ENCODE measurements around the gene PEX13. TPM values are rescaled to one million over a fixed set of nuclear protein-coding genes. Genes with fewer than 3 reads are reported as not detected.
"Not testable (repeated sequence)": the region's sequence is repeated elsewhere in the genome, so short reads cannot be mapped to it uniquely, and the experiment has no call there.

The PEX13 gene, protein sequence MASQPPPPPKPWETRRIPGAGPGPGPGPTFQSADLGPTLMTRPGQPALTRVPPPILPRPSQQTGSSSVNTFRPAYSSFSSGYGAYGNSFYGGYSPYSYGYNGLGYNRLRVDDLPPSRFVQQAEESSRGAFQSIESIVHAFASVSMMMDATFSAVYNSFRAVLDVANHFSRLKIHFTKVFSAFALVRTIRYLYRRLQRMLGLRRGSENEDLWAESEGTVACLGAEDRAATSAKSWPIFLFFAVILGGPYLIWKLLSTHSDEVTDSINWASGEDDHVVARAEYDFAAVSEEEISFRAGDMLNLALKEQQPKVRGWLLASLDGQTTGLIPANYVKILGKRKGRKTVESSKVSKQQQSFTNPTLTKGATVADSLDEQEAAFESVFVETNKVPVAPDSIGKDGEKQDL
- 22.3 TPM for total RNA-seq

DNA sequence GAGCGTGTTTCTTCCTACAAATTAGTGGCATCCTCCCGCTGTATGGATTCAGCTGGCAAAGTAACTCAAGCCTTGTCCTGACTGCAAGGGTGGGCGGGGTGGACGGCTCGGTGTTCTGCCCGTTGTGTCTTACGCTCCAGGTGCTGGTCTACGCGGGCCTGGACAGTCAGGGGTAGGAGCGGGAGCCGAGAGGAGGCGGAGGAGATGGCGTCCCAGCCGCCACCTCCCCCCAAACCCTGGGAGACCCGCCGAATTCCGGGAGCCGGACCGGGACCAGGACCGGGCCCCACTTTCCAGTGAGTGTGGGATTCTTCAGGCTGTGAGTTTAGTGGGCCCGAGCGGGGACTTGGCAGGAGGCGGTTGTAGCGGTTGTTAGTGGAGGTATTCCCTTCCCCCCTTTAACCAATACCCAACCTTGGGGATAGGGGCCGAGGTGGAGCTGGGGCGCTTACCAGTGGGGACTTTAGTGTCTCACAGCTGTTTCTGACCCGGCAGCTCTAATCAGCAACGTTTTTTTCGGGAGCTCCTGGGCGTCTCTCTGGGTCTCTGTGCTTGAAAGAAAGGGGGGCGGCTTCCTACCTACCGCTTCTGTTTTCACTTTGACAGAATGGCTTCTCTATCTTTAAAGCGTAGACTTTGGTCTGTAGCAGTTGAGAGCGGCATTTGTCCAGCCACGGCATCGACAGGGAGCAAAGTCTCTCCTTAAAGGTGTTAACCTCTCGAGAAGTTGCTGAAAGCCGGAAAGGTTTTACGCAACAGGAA is at the start of gene PEX13, which contains the start of gene PUS10:
Gene PEX13, plus strand, starts transcription at position 165 of the 762 bp plus-strand sequence. Its CDS starts 40 bp downstream, at position 205.
Gene PUS10, minus strand, starts transcription at position 700 of the 762 bp plus-strand sequence. CDS start 6,365 bp downstream, outside the sequence.
- DNase-seq (ENCODE audit: low spot score) = peak; percentile 87
- ATAC-seq = peak; percentile 90

DNA sequence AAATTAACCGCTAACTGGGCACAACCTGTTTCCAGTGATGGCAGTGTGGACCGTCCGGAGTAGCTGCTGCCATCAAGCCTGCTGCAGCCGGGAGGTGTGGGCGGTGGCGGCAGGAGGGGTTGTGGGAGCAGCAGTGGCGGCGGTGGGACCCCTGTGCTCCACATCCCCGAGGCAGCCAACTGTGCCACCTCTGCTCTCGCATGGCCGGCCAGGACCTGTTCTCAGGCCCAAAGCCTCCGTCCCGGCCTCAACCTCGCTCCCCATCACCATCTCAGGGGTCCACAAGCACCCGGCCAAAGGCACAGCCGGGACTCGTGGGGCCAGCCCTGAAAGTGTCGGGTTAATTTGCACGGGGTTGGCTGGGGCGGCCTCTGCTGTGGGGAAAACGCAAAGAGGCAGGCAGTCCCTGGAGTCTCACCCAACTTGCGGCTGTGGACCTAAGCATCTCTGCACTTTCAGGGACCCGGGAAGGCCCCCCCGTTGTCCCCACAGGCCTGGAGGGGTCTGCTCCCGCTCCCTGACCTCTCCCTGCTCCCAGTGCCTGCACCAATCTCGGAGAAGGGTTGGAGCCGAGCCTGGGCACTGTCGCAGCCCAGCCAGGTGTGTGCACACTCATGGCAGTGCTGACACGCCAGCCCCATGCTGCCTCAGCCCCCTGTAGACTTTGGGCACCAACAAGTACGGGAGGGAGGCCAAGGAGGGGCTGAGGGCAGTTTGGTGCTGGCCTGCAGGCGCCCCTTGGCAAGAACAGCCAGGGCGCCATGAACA is 44.4 kb upstream of the PEX13 start:
- DNase-seq (ENCODE audit: low spot score) = no peak
- ATAC-seq = no peak

DNA sequence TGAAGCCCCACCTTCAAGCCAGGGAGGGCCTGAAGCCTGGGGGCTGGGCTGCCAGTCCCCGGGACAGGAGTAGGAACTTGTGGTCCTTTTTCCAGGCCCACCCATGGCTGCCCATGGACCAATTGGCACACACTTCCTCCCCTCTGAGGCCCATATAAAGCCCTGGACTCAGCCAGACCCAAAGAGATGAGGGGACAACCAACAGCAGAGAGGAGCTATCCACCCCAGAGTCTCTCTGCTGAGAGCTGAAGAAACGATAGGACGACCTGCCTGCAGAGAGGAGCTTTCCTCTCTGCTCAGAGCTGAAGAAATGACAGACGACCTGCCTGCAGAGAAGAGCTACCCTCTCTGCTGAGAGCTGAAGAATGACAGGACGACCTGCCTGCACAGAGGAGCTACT is 43.8 kb upstream of the PEX13 start:
- ATAC-seq = no peak
- no peak for DNase-seq (ENCODE audit: low spot score)

DNA sequence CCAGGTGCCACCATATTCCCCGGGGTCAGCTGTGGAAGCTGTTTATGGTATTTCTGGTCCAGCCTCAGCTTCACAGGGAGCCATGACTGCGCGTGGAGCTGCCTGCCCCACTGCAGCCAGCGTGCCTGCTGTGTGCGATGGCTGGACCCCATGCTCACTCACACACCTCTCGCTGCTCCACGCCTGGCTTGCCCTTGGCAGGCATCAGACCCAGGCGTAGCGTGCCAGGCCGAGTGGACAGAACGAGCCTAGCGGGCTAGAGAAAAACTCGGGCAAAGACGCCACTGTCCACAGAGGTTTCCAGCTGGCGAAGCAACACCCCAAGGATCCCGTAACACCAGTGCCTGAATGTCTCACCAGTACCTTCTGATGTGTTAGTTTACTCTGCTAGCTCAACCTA is 42.9 kb upstream of the PEX13 start:
- ATAC-seq = no peak

DNA sequence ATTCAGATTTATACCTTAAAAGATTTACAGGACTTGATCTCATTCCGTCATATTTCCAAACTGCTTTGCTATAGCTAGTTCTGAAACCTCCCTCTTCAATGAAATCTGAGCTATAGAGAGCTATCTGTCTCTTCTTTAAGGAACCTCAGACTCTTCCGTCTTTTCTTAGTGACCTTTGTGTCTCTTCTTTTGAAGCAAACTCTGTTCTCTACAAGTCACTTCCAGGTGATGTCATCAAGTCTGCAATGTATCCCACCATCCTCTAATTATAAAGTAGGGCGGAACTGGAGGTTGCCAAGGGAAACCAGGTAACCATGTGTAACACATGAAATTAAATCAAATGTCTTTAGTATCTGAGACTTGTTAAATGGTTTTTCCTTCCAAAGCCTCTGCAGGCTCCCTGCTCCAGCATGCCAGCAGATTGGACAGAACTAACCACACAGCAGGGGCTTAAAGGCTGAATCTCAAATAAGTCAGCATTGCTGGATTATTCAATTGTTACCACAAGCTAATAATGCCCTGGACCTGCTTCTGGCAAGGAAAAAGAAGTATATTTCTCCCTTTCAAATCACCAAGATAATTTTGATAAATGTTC is 41.2 kb upstream of the PEX13 start:
- no peak for DNase-seq (ENCODE audit: low spot score)
- ATAC-seq = no peak

More for the DNA sequence above, 42.9 kb upstream of the PEX13 start:
- DNase-seq (ENCODE audit: low spot score) = no peak

DNA sequence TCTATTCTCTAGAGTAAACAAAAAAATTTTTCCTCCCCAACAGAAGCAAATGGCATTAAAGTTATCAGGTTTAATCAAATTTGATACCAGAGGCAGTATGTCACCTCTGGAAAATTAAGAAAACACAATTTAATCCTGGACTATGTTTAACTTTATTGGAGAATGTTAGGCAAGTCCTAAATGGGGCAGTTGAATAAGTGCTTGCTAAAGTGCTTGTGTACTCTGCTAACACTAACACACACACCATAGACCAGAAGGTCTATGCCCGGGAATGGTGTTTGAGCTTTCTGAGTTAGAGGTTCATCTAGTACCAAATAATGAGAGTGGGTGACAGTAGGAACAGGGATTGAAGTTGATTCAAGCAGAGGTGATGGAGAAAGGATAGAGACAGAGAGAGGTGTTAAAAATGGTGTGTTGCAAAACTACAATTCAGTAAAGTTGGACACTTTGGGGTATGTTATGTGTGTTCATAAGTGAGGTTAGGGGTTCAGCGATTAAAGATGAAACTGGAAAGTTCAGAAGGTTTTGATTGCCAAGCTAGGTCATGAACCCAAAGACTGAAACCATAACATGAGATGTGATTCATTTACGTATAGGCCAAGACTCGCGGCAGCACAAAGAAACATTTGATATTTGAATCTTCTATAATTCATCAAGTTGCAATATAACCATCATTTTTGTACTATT is 40.5 kb upstream of the PEX13 start:
- ATAC-seq (peak; percentile 96), DNase-seq (ENCODE audit: low spot score) (no peak)

DNA sequence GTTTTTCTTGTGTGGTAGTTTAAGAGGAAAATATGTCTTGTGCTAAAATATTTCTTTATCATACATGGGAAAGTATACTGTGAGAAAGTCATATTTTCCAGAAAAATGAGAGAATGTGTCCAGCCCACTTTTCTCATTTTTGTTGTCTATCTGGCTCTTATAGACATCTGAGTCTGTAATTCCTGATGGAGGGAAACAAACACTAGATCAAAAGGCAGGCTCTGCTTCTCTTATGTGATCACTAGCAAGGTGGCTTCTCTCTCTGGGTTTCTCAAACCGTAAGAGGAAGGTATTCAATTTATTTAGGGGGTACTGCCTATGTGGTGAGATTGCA is 40.0 kb upstream of the PEX13 start:
- DNase-seq (ENCODE audit: low spot score) (no peak), ATAC-seq (no peak)

DNA sequence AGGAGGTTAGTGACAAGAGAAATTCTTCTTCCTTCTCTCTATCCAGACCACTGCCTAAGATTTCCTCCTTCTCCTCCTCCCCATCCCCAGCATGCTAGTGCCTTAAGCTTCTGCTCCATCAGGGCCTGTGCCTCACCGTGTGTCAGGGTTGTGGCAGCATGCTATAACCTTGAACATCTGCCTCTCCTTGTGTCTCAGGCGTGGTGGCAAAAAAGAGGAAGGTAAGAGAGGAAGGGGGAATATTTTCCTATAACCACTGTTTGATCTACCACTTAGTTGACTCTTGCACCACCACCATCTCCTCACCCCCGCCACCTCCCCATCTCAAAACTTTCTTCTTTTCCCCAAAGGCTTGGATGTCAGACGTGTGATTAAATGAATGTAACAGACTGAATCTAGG is 38.3 kb upstream of the PEX13 start:
- ATAC-seq (no peak), DNase-seq (ENCODE audit: low spot score) (no peak)

DNA sequence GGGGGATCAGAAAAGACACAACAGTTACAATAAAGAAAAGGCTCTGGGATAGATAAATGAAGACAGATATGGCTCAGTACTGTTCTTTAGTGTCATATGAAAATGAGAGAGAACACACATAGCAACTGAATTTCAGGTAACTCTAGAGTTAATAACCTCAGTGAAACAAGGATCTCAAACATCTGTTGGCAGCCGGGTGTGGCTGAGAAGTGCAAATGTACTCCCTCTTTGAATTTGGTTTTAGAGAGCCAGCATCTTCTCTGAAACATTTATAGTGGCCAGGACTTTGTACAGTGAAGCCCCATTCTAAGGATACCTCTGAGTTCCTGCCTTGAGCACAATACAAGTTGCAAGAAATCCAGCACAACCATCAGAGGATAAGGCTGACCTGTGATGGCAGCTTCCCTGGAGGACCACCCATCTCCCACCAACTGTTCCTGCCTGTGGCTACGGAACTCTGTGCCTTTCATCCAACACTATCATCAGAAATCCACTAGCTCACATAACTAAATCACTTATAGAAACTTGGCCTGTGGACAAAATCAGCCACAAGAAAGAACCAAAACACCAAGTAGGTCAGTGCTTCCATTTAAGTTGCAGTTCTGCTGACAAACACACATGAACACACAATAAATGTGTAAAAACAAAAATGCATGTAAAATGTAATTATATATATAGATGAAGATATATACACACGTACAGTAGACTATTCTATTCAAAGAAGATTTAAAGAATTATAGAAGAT is 37.3 kb upstream of the PEX13 start:
- ATAC-seq (no peak), DNase-seq (ENCODE audit: low spot score) (no peak)

DNA sequence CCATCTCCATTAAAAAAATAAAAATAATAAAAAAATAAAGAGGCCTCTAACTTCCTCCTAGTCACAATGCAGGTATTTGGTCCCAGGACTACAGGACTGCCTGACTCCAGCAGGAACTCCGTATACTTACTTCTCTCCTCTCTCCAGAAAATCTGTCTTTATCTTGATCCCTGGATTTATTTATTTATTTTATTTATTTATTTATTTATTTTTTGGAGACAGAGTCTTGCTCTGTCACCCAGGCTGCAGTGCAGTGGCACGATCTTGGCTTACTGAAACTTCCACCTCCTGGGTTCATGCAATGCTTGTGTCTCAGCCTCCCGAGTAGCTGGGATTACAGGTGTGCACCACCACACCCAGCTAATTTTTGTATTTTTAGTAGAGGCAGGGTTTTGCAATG is 35.5 kb upstream of the PEX13 start:
- not testable (repeated sequence) for DNase-seq (ENCODE audit: low spot score); ATAC-seq

DNA sequence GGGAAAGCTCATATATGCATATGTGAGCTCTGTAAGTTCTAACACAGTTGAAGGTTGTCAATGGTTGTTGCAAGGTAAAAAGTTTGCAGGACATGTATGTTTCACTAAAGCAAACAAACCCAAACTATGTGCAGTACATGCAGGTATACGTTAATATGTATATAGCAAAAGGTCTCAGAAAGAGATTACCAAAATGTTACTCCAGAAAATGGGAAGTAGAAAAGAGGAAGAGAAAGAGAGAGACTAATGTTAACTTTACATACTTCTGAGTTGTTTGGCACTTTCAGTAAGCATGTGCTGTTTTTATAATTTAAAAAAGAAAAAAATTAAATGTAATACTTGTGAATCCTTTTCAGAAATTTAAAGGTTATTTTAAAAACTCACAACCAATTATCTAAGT is 32.8 kb upstream of the PEX13 start:
- ATAC-seq (no peak), DNase-seq (ENCODE audit: low spot score) (no peak)

DNA sequence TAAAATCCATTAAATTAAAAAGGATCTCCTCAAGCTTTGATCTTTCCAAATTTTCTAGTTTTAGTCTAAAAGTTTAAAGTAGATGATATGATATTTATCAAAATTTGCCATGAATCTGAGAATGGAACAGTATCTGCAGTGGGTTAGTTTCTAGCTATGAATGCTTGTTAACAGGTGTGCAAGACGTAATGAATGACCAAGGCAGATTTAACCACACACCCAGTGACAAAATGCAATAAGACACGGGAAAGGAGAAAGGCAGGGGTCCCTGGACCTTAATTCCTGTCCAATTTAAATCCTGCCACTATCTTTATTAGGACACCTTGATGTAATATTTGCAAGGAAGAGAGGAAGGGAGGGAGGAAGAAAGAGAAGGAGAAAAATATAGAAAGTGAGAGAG is 30.5 kb upstream of the PEX13 start:
- ATAC-seq = no peak
- no peak for DNase-seq (ENCODE audit: low spot score)

DNA sequence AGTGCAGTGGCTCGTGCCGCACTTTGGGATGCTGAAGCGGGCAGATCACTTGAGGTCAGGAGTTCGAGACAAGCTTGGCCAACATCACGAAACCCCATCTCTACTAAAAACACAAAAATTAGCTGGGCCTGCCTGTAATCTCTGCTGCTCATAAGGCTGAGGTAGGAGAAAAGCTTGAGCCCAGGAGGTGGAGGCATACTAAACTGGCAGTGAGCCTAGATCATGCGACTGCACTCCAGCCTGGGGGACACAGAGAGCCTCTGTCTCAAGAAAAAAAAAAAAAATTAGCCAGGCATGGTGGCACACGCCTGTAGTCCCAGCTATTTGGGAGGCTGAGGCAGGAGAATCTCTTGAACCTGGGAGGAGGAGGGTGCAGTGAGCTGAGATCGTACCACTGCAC is 29.9 kb upstream of the PEX13 start:
- DNase-seq (ENCODE audit: low spot score); ATAC-seq: not testable (repeated sequence)

DNA sequence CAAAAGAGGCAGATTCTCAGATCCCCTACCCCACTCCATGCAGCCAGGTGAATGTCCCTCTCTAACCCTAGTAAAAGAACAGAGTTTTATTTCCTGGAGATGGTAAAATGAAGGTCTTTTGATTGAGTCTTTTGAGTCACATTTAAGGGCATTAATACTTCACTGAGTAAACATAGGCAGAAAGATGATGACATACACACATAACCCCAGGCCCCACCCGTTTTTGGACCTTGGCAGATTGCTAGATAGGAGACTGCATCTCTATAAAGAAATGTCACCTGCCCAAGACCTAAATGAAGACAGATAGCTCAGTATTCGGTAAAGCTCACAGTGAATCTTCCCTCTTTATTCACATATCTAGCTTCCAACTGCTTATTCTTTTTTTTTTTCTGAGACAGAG is 28.3 kb upstream of the PEX13 start:
- no peak for ATAC-seq

DNA sequence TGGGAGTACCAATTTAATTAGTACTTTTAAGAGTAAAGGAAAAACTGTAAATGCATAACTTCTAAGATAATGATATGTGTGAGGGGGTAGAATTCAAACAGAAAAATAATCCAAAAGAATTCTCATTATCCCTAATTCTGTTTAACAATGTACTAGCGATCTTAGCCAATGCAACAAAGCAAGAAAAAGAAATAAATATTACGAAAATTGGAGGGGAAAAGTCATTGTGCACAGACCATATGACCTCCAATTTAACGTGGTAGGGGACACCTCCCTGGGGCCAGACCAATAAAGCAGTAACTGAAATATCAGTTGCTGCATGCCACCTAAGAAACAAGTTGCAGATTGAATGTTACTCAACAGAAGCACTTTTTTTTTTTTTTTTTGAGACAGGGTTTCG is 25.9 kb upstream of the PEX13 start:
- DNase-seq (ENCODE audit: low spot score) (no peak), ATAC-seq (no peak)

More for the DNA sequence above, 28.3 kb upstream of the PEX13 start:
- DNase-seq (ENCODE audit: low spot score) = no peak

DNA sequence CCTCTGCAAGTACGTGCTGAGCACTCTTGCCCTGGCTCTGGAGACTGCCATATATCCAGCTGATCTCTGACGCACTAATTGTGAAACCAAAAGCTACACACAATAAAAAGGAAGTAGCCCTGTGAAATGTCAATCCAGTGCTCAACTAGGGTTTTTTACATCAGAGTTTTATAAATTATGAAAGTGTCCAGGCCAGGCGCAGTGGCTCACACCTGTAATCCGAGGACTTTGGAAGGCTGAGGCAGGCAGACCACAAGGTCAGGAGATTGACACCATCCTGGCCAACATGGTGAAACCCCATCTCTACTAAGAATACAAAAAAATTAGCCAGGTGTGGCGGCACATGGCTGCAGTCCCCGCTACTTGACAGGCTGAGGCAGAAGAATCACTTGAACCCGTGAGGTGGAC is 24.5 kb upstream of the PEX13 start:
- DNase-seq (ENCODE audit: low spot score) = no peak
- peak; percentile 40 for ATAC-seq

DNA sequence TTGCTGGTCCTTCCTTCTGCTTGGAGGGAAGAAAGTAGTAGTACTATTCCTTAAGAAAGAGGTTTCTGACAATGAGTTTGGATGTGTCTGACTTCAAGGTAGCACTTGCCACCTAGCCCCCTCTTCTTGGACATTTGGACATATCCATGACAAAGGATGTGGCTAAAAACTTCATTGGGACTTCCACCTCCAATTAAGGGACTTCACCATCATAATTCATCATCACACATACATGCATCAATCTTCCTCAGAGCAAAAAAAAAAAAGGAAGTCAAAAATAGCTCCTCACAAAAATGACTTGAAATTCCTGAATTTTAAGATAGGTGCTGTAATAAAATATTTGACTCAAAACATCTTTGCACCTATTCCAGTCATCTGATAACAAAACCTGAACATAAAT is 23.4 kb upstream of the PEX13 start:
- ATAC-seq = no peak

DNA sequence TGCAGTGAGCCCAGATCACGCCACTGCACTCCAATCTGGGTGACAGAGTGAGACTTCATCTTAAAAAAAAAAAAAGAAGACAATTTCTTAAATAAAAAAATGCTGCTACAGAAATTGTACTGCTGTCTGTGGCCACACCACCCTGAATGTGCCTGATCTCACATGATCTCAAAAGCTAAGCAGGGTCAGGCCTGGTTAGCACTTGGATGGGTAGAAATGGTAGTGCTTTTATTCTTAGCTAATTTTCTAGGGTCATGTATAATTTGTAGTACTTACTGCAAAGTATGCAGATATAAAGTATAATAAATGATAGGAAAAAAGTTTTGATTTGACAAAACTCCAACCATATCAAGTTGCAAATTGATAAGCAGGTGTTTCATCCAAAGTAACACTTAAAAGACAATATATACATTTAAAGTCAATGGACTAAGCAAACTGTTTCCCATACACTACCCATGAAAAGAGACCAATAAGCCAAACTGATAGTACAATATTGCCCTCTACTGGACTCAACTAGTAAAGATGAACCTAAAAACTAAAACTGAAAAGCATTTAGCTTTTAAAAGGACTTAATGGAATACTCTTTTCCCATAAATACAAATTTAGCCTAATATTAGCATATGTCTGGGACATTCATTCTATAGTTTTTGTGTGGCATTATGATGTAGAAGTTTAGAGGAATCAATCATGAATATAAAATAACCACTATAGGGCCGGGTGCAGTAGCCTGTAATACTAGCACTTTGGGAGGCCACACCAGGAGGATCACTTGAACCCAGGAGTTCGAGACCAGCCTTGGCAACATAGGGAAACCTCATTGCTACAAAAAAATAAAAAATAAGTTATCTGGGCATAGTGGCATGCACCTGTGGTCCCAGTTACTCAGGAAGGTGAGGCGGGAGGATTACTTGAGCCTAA is 18.6 kb upstream of the PEX13 start:
- ATAC-seq = peak; percentile 82
- no peak for DNase-seq (ENCODE audit: low spot score)

More for the DNA sequence above, 23.4 kb upstream of the PEX13 start:
- DNase-seq (ENCODE audit: low spot score) = no peak

DNA sequence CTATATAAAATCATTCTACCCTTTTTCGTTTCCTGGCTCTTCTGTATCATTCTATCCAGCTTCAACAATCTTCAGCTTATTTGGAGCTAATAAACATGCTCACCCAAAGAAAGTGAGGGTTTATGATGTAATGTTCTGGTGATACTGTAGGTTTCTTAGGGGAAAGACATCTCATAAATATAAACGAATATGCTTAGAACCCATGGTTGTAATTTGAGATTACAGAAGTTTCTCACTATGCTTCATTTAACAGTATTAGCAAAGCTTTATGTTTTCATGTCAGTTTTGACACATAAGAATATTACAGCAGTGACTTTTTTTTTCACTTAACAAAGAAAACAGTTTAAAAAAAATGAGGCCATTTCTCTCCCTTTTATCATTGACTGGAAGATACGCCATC is 11.8 kb upstream of the PEX13 start:
- DNase-seq (ENCODE audit: low spot score) (no peak), ATAC-seq (no peak)
